Vagina (tissue), 2 donors: ENCODE results near the gene TGFBR3L. TPM values are rescaled to one million over a fixed set of nuclear protein-coding genes. Genes with fewer than 3 reads are reported as not detected.

Source experiments
- DNase-seq, 2 donors: peaks; one replicate each; pipeline ENCODE4 v3.0.0-alpha.2; 2017; ENCODE audit errors: extremely low spot score in 2 of 2
- H3K27ac ChIP-seq: fragments of 200-600 bp; sonication (generic); one replicate; pipeline ENCODE4 v1.5.1; 2019
- H3K27me3 ChIP-seq: fragments of 200-600 bp; sonication (generic); one replicate; pipeline ENCODE4 v1.5.1; 2019
- H3K36me3 ChIP-seq, 2 donors: fragments of 200-600 bp; sonication (generic); one replicate each; pipeline ENCODE4 v1.5.1; 2017 to 2019
- H3K4me1 ChIP-seq: fragments of 200-600 bp; sonication (generic); one replicate; pipeline ENCODE4 v1.5.1; 2019
- H3K4me3 ChIP-seq, 2 donors: fragments of 200-600 bp; sonication (generic); 1 replicate in 1 of 2; 2 replicates in 1 of 2; pipeline ENCODE4 v1.5.1; 2016 to 2019
- H3K9me3 ChIP-seq: fragments of 200-600 bp; sonication (generic); one replicate; pipeline ENCODE4 v1.5.1; 2019
- POLR2A ChIP-seq, 2 donors: fragments of 450-650 bp; IDR thresholded peaks; one replicate each; pipeline ENCODE4 v1.6.1; 2017; ENCODE audit warnings: antibody characterized with exemption in 2 of 2, mild to moderate bottlenecking in 2 of 2, moderate library complexity in 2 of 2
- POLR2AphosphoS5 ChIP-seq, 2 donors: sonication (generic); formaldehyde crosslinking; IDR thresholded peaks; one replicate each; pipeline ENCODE4 v1.9.0; 2017; ENCODE audit warnings: antibody characterized with exemption in 2 of 2, mild to moderate bottlenecking in 2 of 2, low read depth in 1 of 2; ENCODE audit not compliant: insufficient read depth in 1 of 2
- intact Hi-C: fragments of 100-400 bp; cut with DNase I; formaldehyde crosslinking; loops from one replicate; pipeline ENCODE4 v1.15.1; 2023
- total RNA-seq: library from RNA; depleted of rRNA; stranded (reverse); fragments of >200 nt; gene quantifications from one replicate; pipeline ENCODE4 v1.2.3, GENCODE V29; 2016
- TF ChIP-seq, protein P1 (sequence below), 3 experiments: fragments of 450-650 bp in 2 of 3; fragments of 200-600 bp in 1 of 3; sonication (generic) in 1 of 3; IDR thresholded peaks; one replicate each; pipeline ENCODE4 v1.5.1; 2017 to 2019; ENCODE audit warnings: antibody characterized with exemption in 3 of 3, mild to moderate bottlenecking in 2 of 3, moderate library complexity in 2 of 3

Gene TGFBR3L
- total RNA-seq, 1 donor from 2014 or later, result 1.5 TPM

DNA sequence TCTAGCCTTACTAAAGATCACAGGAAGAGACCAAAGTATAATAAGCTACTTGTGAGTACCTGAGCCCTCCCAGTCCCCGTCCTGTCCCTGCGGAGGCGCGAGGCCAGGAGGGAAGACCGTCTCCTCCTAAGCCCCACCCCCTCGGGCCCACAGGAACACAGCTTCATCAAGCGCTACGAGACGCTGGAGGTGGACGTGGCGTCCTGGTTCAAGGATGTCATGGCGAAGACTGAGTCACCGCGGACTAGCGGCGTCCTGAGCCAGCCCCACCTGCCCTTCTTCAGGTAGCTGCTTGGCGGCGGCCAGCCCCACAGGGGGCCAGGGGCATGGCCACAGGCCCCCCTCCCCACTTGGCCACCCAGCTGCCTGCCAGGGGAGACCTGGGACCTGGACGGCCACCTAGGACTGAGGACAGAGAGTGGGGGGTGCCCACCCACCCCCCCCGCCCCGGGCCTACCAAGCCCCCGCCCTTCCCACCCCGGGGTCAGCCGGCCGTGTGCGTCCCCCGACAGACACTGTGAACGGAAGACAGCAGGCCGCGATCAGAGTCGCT, 2.4 kb upstream of the TGFBR3L start:
- H3K4me1 ChIP-seq, result peaks cover 30% of the 10 kb centered on the region
- H3K9me3 ChIP-seq, result no peaks in the 10 kb centered on the region
- TF ChIP-seq, protein P1, sequence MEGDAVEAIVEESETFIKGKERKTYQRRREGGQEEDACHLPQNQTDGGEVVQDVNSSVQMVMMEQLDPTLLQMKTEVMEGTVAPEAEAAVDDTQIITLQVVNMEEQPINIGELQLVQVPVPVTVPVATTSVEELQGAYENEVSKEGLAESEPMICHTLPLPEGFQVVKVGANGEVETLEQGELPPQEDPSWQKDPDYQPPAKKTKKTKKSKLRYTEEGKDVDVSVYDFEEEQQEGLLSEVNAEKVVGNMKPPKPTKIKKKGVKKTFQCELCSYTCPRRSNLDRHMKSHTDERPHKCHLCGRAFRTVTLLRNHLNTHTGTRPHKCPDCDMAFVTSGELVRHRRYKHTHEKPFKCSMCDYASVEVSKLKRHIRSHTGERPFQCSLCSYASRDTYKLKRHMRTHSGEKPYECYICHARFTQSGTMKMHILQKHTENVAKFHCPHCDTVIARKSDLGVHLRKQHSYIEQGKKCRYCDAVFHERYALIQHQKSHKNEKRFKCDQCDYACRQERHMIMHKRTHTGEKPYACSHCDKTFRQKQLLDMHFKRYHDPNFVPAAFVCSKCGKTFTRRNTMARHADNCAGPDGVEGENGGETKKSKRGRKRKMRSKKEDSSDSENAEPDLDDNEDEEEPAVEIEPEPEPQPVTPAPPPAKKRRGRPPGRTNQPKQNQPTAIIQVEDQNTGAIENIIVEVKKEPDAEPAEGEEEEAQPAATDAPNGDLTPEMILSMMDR (IDR thresholded peaks at IDR 0.05), result no peak
- TF ChIP-seq POLR2A (IDR thresholded peaks at IDR 0.05) (no peak), POLR2AphosphoS5 (IDR thresholded peaks at IDR 0.05; ENCODE audit: insufficient read depth in 1 of 2, low read depth in 1 of 2) (no peak)
- DNase-seq, result no peak
- intact Hi-C loops, result loop anchor here (10.0 kb wide), 1 partner anchor 93 kb away; the partner anchor contains the start of gene ELAVL1
- H3K27me3 ChIP-seq, result no peaks in the 10 kb centered on the region
- peaks cover 0 to 41% of the 10 kb centered on the region in 2 donors for H3K36me3 ChIP-seq
- no peak overlapping the region for H3K27ac ChIP-seq
- H3K4me3 ChIP-seq, result no peak overlapping the region

DNA sequence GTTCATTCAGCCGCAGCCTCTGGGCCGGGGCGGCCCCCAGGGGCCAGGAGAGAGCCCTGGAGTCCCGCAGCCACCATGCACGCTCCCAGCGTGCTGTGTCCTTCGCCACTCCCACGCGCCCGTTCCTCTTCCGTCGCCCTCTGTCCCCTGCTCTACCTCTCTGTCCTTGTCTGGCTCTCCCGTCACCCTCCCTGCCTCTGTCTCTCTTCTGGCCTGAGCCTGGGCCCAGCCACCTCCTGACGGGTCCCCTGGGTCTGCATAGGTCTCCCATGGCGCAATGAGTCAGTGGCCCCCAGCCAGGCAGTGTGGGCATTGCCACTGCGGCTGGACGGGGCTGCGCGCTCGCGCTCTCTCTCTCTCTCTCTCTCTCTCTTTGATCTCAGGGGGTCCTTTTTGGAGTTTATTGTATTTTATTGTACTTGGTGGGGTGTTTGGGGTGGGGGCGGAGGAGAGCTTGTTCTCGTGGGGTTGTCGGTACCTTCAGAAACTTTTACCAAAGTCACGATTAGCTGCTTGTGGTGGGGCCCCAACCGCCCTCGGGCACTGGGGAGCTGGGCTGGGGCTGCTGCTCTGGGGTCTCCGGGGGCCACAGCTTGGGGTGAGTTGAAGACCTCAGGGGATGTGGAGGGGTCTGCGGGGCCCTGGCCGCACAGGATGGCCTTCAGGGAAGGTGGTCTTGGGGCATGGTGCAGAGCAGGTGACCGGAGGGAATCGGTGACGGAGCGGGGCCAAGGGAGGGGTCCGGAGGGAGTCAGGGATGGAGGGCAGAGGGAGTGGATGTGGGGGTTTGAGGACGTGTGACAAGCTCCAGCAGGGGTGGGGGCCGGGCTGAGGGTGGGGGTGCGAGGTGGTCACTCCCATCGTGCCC, 1.7 kb upstream of the TGFBR3L start:
- DNase-seq, result no peak
- Histone ChIP-seq H3K27me3 (no peaks in the 10 kb centered on the region), H3K36me3 (peaks cover 0 to 41% of the 10 kb centered on the region in 2 donors), H3K27ac (no peak overlapping the region), H3K4me1 (peaks cover 30% of the 10 kb centered on the region), H3K9me3 (no peaks in the 10 kb centered on the region), H3K4me3 (no peak overlapping the region)
- TF ChIP-seq, protein P1 (IDR thresholded peaks at IDR 0.05), result no peak
- no peak for TF ChIP-seq POLR2AphosphoS5 (IDR thresholded peaks at IDR 0.05; ENCODE audit: insufficient read depth in 1 of 2, low read depth in 1 of 2)
- TF ChIP-seq POLR2A (IDR thresholded peaks at IDR 0.05), result no peak
- intact Hi-C loops, result loop anchor here (10.0 kb wide), 1 partner anchor 92 kb away; the partner anchor contains the start of gene ELAVL1

DNA sequence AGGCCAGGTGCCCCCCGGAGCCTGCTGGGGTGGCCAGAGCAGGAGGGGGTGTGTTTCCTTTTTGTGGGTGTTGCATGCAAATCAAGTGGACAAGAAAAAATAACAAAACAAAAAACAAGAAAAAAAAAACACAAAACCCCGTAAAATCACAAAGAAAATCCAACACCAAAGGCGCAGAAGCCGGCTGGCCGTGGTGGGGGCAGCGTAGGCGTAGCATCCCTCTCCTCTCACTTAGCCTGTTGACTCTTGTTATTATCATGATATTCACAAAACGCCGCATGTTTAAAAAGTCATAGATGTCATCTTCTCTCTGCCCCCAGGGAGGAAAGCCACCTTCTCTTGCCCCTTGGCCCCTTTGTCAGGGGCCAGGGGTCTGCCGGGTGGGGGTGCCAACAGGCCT, 978 bp upstream of the TGFBR3L start:
- TF ChIP-seq, protein P1 (IDR thresholded peaks at IDR 0.05), result no peak
- TF ChIP-seq POLR2A (IDR thresholded peaks at IDR 0.05), result no peak
- no peak for TF ChIP-seq POLR2AphosphoS5 (IDR thresholded peaks at IDR 0.05; ENCODE audit: insufficient read depth in 1 of 2, low read depth in 1 of 2)
- no peak for DNase-seq
- no peaks in the 10 kb centered on the region for H3K27me3 ChIP-seq
- H3K36me3 ChIP-seq, result peaks cover 0 to 41% of the 10 kb centered on the region in 2 donors
- H3K4me3 ChIP-seq, result no peak overlapping the region
- H3K27ac ChIP-seq, result no peak overlapping the region
- peaks cover 31% of the 10 kb centered on the region for H3K4me1 ChIP-seq
- intact Hi-C loops, result loop anchor here (10.0 kb wide), 1 partner anchor 91 kb away; the partner anchor contains the start of gene ELAVL1
- no peaks in the 10 kb centered on the region for H3K9me3 ChIP-seq

DNA sequence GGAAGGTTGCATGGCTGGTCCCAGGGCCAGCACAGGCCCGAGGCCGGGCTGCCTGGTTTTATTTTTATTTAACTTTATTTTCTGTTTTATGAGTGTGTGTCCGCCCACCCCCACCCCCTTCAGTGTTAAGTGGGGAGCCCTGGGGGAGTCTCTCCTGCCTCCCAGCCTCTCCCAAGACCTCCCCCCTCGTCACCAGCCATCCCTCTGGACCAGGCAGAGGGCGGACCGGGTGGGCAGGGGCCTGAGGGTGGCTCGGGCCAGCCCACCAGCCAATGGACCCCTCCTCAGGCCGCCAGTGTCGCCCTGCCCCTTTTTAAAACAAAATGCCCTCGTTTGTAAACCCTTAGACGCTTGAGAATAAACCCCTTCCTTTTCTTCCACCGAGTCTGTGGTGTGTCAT, 531 bp upstream of the TGFBR3L start:
- H3K27me3 ChIP-seq, result no peaks in the 10 kb centered on the region
- H3K9me3 ChIP-seq, result no peaks in the 10 kb centered on the region
- peaks cover 36% of the 10 kb centered on the region for H3K4me1 ChIP-seq
- H3K27ac ChIP-seq, result no peak overlapping the region
- intact Hi-C loops, result loop anchor here (10.0 kb wide), 1 partner anchor 91 kb away; the partner anchor contains the start of gene ELAVL1
- TF ChIP-seq, protein P1 (IDR thresholded peaks at IDR 0.05), result no peak
- TF ChIP-seq POLR2A (IDR thresholded peaks at IDR 0.05) (no peak), POLR2AphosphoS5 (IDR thresholded peaks at IDR 0.05; ENCODE audit: insufficient read depth in 1 of 2, low read depth in 1 of 2) (no peak)
- H3K36me3 ChIP-seq, result peaks cover 0 to 41% of the 10 kb centered on the region in 2 donors
- DNase-seq, result no peak
- no peak overlapping the region for H3K4me3 ChIP-seq
